HTERT RPE-1 (cell line): Measurements from ENCODE around the gene KERA.

ENCODE experiments used
- in situ Hi-C: fragments of 300-500 bp; cut with MboI; formaldehyde crosslinking; loops from 4 replicates; pipeline ENCODE4 v1.14.3; 2020; ENCODE audit warnings: low sequenced_read_pairs

KERA gene

GRCh38 chr12:91074154-91074709 is 16.4 kb upstream of the KERA start:
- in situ Hi-C loops = no loop called here

- in situ Hi-C loops = no loop called here
These were observed 15.6 kb upstream of the KERA start for GRCh38 chr12:91073426-91073825.

- in situ Hi-C loops = no loop called here
These were observed 15.1 kb upstream of the KERA start for GRCh38 chr12:91072931-91073330.

GRCh38 chr12:91070936-91071335 is 13.1 kb upstream of the KERA start:
- in situ Hi-C loops = no loop called here

GRCh38 chr12:91065396-91065795 is 7.6 kb upstream of the KERA start:
- in situ Hi-C loops = no loop called here

GRCh38 chr12:91064640-91065039 is 6.8 kb upstream of the KERA start:
- in situ Hi-C loops = no loop called here

GRCh38 chr12:91061091-91061490 is 3.3 kb upstream of the KERA start:
- in situ Hi-C loops = no loop called here

GRCh38 chr12:91059211-91059610 is 1.4 kb upstream of the KERA start:
- in situ Hi-C loops = no loop called here

- in situ Hi-C loops = no loop called here
These were observed 962 bp upstream of the KERA start for GRCh38 chr12:91058786-91059185.

- in situ Hi-C loops = no loop called here
These were observed 1.3 kb downstream of the KERA start for GRCh38 chr12:91056488-91056887.

GRCh38 chr12:91055976-91056375 is 1.8 kb downstream of the KERA start:
- in situ Hi-C loops = no loop called here

- in situ Hi-C loops = no loop called here
These were observed 3.7 kb downstream of the KERA start for GRCh38 chr12:91053951-91054715.

GRCh38 chr12:91052026-91052425 is 5.8 kb downstream of the KERA start:
- in situ Hi-C loops = no loop called here

GRCh38 chr12:91044586-91044985 is 13.2 kb downstream of the KERA start:
- in situ Hi-C loops = no loop called here

- in situ Hi-C loops = no loop called here
These were observed 14.4 kb downstream of the KERA start for GRCh38 chr12:91043408-91043807.

- in situ Hi-C loops = no loop called here
These were observed 17.6 kb downstream of the KERA start for GRCh38 chr12:91040096-91040755.

GRCh38 chr12:91037276-91037675 is 20.5 kb downstream of the KERA start:
- in situ Hi-C loops = no loop called here

GRCh38 chr12:91033251-91033650 is 24.6 kb downstream of the KERA start:
- in situ Hi-C loops = no loop called here

GRCh38 chr12:91023326-91024004 is 34.4 kb downstream of the KERA start:
- in situ Hi-C loops = no loop called here

- in situ Hi-C loops = no loop called here
These were observed 36.7 kb downstream of the KERA start for GRCh38 chr12:91021076-91021475.

GRCh38 chr12:91019455-91019854 is 38.4 kb downstream of the KERA start:
- in situ Hi-C loops = no loop called here
